LNCAP (cell line): ENCODE measurements around the gene ARHGAP36.

Experiments
- TF ChIP-seq, protein P1 (sequence below): fragments of 450-650 bp; IDR thresholded peaks from 2 replicates; pipeline ENCODE4 v1.5.1; 2017; ENCODE audit warnings: mild to moderate bottlenecking

ARHGAP36 gene

GRCh38 chrX:131061306-131061705 is 3.2 kb downstream of the ARHGAP36 start:
- TF ChIP-seq, protein P1, sequence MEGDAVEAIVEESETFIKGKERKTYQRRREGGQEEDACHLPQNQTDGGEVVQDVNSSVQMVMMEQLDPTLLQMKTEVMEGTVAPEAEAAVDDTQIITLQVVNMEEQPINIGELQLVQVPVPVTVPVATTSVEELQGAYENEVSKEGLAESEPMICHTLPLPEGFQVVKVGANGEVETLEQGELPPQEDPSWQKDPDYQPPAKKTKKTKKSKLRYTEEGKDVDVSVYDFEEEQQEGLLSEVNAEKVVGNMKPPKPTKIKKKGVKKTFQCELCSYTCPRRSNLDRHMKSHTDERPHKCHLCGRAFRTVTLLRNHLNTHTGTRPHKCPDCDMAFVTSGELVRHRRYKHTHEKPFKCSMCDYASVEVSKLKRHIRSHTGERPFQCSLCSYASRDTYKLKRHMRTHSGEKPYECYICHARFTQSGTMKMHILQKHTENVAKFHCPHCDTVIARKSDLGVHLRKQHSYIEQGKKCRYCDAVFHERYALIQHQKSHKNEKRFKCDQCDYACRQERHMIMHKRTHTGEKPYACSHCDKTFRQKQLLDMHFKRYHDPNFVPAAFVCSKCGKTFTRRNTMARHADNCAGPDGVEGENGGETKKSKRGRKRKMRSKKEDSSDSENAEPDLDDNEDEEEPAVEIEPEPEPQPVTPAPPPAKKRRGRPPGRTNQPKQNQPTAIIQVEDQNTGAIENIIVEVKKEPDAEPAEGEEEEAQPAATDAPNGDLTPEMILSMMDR = no peak

GRCh38 chrX:131063613-131064012 is 5.5 kb downstream of the ARHGAP36 start:
- TF ChIP-seq, protein P1 = peak; percentile 27; the same call in 1 of the 2 replicates

GRCh38 chrX:131066237-131066636 is 8.1 kb downstream of the ARHGAP36 start:
- TF ChIP-seq, protein P1 = no peak

- TF ChIP-seq, protein P1 = no peak
These were observed 9.1 kb downstream of the ARHGAP36 start for GRCh38 chrX:131067216-131067615.

DNA sequence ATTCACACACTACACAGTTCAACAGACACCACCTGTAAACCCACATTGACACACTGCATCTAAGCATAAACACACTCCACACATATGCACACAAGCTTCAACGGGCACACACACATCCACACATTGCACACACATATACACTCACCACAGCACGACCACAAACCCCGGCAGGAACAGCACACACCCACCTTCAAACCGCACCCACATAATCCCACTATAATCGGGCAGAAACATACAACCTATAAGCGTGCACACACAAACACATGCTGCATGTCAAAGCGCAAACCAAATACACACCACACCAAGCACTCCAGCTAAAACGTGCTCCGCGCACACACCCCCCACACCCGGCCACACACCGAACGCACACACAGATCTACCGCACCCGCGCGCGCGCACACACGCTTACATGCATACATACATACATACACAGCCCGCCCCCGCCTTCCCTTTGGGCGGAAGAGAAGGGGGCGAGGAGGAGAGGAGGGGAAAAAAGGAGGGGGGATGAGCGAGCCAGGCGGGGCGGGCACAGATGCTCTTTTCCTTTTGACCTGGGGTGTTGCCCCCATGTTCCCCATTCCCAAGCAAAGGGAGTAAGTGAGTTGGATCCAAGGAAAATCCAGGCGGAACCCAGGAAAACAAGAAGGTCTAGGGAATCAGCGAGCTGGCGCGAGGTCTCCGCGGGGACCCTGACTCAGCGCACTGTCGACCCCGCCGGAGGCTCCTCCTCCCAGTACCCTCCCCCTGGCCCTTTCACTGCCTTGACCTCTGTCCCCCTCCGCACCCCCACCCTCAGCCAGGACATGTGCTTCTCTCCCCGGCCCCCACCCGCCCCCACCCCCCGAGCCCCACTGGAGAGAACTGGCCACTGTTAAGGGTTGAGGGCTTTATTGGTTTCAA is 9.9 kb downstream of the ARHGAP36 start:
- TF ChIP-seq, protein P1 = no peak

- TF ChIP-seq, protein P1 = peak; percentile 54
These were observed 11.0 kb downstream of the ARHGAP36 start for GRCh38 chrX:131068945-131069719.

GRCh38 chrX:131072871-131073571 is 14.9 kb downstream of the ARHGAP36 start:
- TF ChIP-seq, protein P1 = no peak
